Right atrium auricular region (tissue), 2 donors: ENCODE data around the gene OTUB1. TPM values are rescaled to one million over a fixed set of nuclear protein-coding genes. Genes with fewer than 3 reads are reported as not detected.

Experiments used
- DNase-seq: peaks from one replicate; pipeline ENCODE4 v3.0.0-alpha.2; 2019; ENCODE audit warnings: low spot score
- H3K27ac ChIP-seq, 2 donors: fragments of 200-600 bp; sonication (generic); 1 replicate in 1 of 2; 2 replicates in 1 of 2; pipeline ENCODE4 v1.5.1; 2016 to 2019
- H3K27me3 ChIP-seq, 2 donors: fragments of 200-600 bp; sonication (generic); one replicate each; pipeline versions ENCODE4 v1.5.1 to v1.6.0; 2017 to 2019
- H3K36me3 ChIP-seq: fragments of 200-600 bp; sonication (generic); one replicate; pipeline ENCODE4 v1.5.1; 2016
- H3K4me1 ChIP-seq, 2 donors: fragments of 200-600 bp; sonication (generic); one replicate each; pipeline versions ENCODE4 v1.5.1 to v1.6.0; 2017 to 2019
- H3K4me3 ChIP-seq, 2 donors: fragments of 200-600 bp; sonication (generic); 1 replicate in 1 of 2; 2 replicates in 1 of 2; pipeline ENCODE4 v1.5.1; 2017 to 2019; ENCODE audit warnings: mild to moderate bottlenecking in 1 of 2, moderate library complexity in 1 of 2
- H3K9me3 ChIP-seq, 2 donors: fragments of 200-600 bp; sonication (generic); one replicate each; pipeline ENCODE4 v1.5.1; 2019
- total RNA-seq, 2 donors: library from RNA; depleted of rRNA; stranded (reverse); fragments of >200 nt; gene quantifications; one replicate each; pipeline ENCODE4 v1.1.0, GENCODE V29; 2016
- TF ChIP-seq, protein P1 (sequence below), 2 donors: fragments of 200-600 bp; sonication (generic); IDR thresholded peaks; one replicate each; pipeline ENCODE4 v1.5.1; 2019; ENCODE audit warnings: antibody characterized with exemption in 2 of 2

Gene OTUB1
- total RNA-seq, 2 donors from 2014 or later, result 55.9 to 57.1 TPM

DNA sequence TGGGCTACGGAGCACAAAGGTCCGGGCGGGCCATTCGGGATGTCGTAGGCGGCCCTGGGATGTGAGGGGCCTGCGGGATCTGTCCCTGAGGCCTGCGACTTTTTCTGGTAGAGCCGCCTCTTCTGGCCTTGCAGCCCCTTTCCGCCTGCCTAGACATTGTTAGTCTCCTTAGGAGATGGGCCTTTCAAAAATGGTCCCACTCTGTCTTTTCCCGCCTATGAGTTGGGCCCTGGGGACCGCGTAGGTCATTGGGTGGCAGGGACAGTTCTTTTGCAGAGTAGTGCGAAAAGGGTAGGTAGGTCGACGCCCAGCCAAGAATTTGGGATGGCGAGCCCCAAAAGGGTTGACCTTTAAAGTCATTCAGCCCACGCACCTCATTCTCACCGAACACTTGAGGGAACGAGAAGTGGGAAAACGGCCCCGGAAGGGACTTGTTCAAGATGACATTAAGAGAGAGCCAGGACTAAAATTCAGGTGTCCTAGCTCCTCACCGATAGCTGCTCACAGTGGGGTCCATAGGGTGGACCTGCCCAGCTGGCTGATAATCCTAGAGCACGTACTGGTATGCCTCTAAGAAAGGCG is 785 bp downstream of the OTUB1 start:
- peaks cover 0 to 28% of the 10 kb centered on the region in 2 donors for H3K4me1 ChIP-seq
- peaks cover 22% of the 10 kb centered on the region for H3K36me3 ChIP-seq
- H3K27ac ChIP-seq, result peak overlapping the region; percentile 84 to 90
- peak overlapping the region; percentile 99 to 100 for H3K4me3 ChIP-seq
- H3K27me3 ChIP-seq, result no peaks in the 10 kb centered on the region
- DNase-seq, result no peak
- TF ChIP-seq, protein P1, sequence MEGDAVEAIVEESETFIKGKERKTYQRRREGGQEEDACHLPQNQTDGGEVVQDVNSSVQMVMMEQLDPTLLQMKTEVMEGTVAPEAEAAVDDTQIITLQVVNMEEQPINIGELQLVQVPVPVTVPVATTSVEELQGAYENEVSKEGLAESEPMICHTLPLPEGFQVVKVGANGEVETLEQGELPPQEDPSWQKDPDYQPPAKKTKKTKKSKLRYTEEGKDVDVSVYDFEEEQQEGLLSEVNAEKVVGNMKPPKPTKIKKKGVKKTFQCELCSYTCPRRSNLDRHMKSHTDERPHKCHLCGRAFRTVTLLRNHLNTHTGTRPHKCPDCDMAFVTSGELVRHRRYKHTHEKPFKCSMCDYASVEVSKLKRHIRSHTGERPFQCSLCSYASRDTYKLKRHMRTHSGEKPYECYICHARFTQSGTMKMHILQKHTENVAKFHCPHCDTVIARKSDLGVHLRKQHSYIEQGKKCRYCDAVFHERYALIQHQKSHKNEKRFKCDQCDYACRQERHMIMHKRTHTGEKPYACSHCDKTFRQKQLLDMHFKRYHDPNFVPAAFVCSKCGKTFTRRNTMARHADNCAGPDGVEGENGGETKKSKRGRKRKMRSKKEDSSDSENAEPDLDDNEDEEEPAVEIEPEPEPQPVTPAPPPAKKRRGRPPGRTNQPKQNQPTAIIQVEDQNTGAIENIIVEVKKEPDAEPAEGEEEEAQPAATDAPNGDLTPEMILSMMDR (IDR thresholded peaks at IDR 0.05), result no peak
- H3K9me3 ChIP-seq, result no peaks in the 10 kb centered on the region

DNA sequence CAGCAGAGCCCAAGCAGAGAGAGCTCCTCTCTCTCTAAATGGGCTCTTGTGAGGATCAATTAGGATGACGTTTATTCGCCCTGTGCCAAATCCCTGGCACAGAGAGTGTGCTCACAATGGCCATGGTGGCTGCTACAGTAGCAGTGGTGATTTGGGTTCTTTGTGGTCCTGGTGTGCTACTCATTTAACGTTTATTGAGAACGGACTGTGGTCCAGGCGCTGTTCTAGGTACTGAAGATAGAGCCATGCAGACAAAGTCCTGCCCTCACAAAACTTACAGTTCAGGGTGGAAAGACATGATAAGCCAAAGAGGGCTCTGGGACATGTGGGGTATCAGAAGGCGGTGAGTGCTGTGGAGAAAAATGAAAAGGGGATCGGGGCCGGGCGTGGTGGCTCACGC is 5.3 kb downstream of the OTUB1 start:
- no peak overlapping the region for H3K27ac ChIP-seq
- H3K4me1 ChIP-seq, result peaks cover 0 to 21% of the 10 kb centered on the region in 2 donors
- H3K4me3 ChIP-seq, result no peak overlapping the region
- no peaks in the 10 kb centered on the region for H3K9me3 ChIP-seq
- H3K27me3 ChIP-seq, result no peaks in the 10 kb centered on the region
- peaks cover 37% of the 10 kb centered on the region for H3K36me3 ChIP-seq
- TF ChIP-seq, protein P1 (IDR thresholded peaks at IDR 0.05), result no peak
- DNase-seq, result no peak

DNA sequence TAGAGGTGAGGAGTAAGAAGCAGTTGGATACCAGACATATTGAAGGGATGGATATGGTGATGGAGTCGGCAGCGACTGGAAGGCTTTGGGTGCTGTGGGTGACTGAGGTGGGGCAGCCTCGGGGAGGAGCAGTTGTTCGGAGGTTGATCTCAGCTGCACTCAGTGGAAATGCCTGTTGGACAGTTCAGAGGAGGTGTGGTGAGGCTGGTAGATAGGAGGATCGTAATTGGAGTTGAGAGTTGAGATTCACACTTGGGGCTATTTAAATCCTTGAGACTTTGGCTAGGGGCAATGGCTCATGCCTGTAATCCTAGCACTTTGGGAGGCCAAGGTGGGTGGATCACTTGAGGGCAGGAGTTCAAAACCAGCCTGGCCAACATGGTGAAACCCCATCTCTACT is 6.9 kb downstream of the OTUB1 start:
- TF ChIP-seq, protein P1 (IDR thresholded peaks at IDR 0.05), result no peak
- H3K27ac ChIP-seq, result no peak overlapping the region
- H3K36me3 ChIP-seq, result peaks cover 51% of the 10 kb centered on the region
- H3K27me3 ChIP-seq, result no peaks in the 10 kb centered on the region
- no peaks in the 10 kb centered on the region for H3K9me3 ChIP-seq
- peaks cover 0 to 6% of the 10 kb centered on the region in 2 donors for H3K4me1 ChIP-seq
- DNase-seq, result no peak
- H3K4me3 ChIP-seq, result no peak overlapping the region

DNA sequence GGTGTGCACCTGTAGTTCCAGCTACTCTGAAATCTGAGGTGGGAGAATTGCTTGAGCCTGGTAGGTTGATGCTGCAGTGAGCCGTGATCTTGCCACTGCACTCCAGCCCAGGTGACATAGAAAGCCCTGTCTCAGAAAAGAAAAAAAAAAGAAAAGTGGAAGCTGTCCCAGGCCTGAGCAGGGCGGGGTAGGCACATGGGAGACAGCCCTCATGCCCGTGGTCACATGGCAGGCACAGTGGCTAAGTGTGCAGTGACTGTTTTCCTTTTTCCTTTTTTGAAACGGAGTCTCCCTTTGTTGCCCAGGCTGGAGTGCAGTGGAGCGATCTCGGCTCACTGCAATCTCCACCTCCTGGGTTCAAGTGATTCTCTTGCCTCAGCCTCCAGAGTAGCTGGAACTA is 7.8 kb downstream of the OTUB1 start:
- H3K27ac ChIP-seq, result no peak overlapping the region
- peaks cover 0 to 7% of the 10 kb centered on the region in 2 donors for H3K4me1 ChIP-seq
- no peak overlapping the region for H3K4me3 ChIP-seq
- no peaks in the 10 kb centered on the region for H3K9me3 ChIP-seq
- TF ChIP-seq, protein P1 (IDR thresholded peaks at IDR 0.05), result no peak
- DNase-seq, result no peak
- peaks cover 42% of the 10 kb centered on the region for H3K36me3 ChIP-seq
- H3K27me3 ChIP-seq, result no peaks in the 10 kb centered on the region

DNA sequence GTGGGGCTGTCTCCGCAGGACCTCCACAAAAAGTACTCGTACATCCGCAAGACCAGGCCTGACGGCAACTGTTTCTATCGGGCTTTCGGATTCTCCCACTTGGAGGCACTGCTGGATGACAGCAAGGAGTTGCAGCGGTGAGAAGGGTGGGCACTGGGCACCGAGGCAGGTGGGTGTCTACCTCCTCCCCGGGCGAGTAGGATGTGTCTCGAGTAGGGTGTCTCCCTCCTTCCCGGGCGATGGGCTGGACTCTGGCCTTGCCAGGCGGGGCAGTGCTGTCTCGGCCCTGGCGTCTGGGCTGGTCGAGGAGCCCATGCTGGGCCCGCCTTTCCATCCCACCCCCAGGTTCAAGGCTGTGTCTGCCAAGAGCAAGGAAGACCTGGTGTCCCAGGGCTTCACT is 10.3 kb downstream of the OTUB1 start:
- H3K4me3 ChIP-seq, result no peak overlapping the region
- no peak for DNase-seq
- H3K27ac ChIP-seq, result no peak overlapping the region
- H3K9me3 ChIP-seq, result no peaks in the 10 kb centered on the region
- H3K36me3 ChIP-seq, result peaks cover 29% of the 10 kb centered on the region
- TF ChIP-seq, protein P1 (IDR thresholded peaks at IDR 0.05), result no peak
- no peaks in the 10 kb centered on the region for H3K27me3 ChIP-seq
- peaks cover 0 to 31% of the 10 kb centered on the region in 2 donors for H3K4me1 ChIP-seq
